ENCODE data around the gene KCNJ4.

- no peak for TF ChIP-seq PBX3 (CRISPR knock-in tag; IDR thresholded peaks at IDR 0.05)
- no peak for TF ChIP-seq ZNF311 (tag by site-specific recombination; IDR thresholded peaks at IDR 0.05; ENCODE audit: borderline replicate concordance)
- no peak for TF ChIP-seq YY1 (tag by site-specific recombination; IDR thresholded peaks at IDR 0.05)
- no peak for TF ChIP-seq CTCF (tag by site-specific recombination; IDR thresholded peaks at IDR 0.05)
- no peak for TF ChIP-seq ZBTB1 (tag by site-specific recombination; IDR thresholded peaks at IDR 0.05)
- TF ChIP-seq ZNF184 (tag by site-specific recombination; IDR thresholded peaks at IDR 0.05), result no peak
- TF ChIP-seq REST (tag by site-specific recombination; IDR thresholded peaks at IDR 0.05), result no peak
- no peak for TF ChIP-seq ZSCAN18 (tag by site-specific recombination; IDR thresholded peaks at IDR 0.05)
- no peak for TF ChIP-seq ZBTB17 (tag by site-specific recombination; IDR thresholded peaks at IDR 0.05)
- TF ChIP-seq SCRT2 (tag by site-specific recombination; IDR thresholded peaks at IDR 0.05), result no peak
- TF ChIP-seq KLF1 (tag by site-specific recombination; IDR thresholded peaks at IDR 0.05), result no peak
- no peak for TF ChIP-seq ZNF292 (tag by site-specific recombination; IDR thresholded peaks at IDR 0.05; ENCODE audit: borderline replicate concordance, low read depth)
- no peak for TF ChIP-seq ZNF121 (tag by site-specific recombination; IDR thresholded peaks at IDR 0.05)
- no peak for TF ChIP-seq ZNF555 (tag by site-specific recombination; conservative IDR thresholded peaks at IDR 0.05)
These were observed 21.1 kb downstream of the KCNJ4 start for GRCh38 chr22:38433871-38434270.
